HTERT RPE-1 (cell line): Measurements from ENCODE around the gene IRF9.

Experiments
- in situ Hi-C: fragments of 300-500 bp; cut with MboI; formaldehyde crosslinking; loops from 4 replicates; pipeline ENCODE4 v1.14.3; 2020; ENCODE audit warnings: low sequenced_read_pairs

IRF9 gene

GRCh38 chr14:24176599-24176998 is 15.5 kb downstream of the IRF9 start:
- in situ Hi-C loops: no loop called here

GRCh38 chr14:24177041-24177825 is 16.2 kb downstream of the IRF9 start:
- in situ Hi-C loops: no loop called here

- in situ Hi-C loops: no loop called here
Measured at GRCh38 chr14:24177891-24178290, 16.8 kb downstream of the IRF9 start.

GRCh38 chr14:24178399-24179178 is 17.5 kb downstream of the IRF9 start:
- in situ Hi-C loops: no loop called here

- in situ Hi-C loops: no loop called here
Measured at GRCh38 chr14:24179294-24179960, 18.4 kb downstream of the IRF9 start.

GRCh38 chr14:24179961-24180796 is 19.1 kb downstream of the IRF9 start:
- in situ Hi-C loops: no loop called here

GRCh38 chr14:24181371-24182077 is 20.5 kb downstream of the IRF9 start:
- in situ Hi-C loops: no loop called here

- in situ Hi-C loops: no loop called here
Measured at GRCh38 chr14:24182110-24182882, 21.2 kb downstream of the IRF9 start.

GRCh38 chr14:24183014-24183481 is 22.0 kb downstream of the IRF9 start:
- in situ Hi-C loops: no loop called here

- in situ Hi-C loops: no loop called here
Measured at GRCh38 chr14:24184104-24184970, 23.3 kb downstream of the IRF9 start.

- in situ Hi-C loops: no loop called here
Measured at GRCh38 chr14:24185026-24185425, 24.0 kb downstream of the IRF9 start.

GRCh38 chr14:24185741-24186140 is 24.7 kb downstream of the IRF9 start:
- in situ Hi-C loops: no loop called here

- in situ Hi-C loops: no loop called here
Measured at GRCh38 chr14:24186831-24187538, 25.9 kb downstream of the IRF9 start.

- in situ Hi-C loops: no loop called here
Measured at GRCh38 chr14:24187539-24187915, 26.5 kb downstream of the IRF9 start.

- in situ Hi-C loops: no loop called here
Measured at GRCh38 chr14:24188251-24189058, 27.4 kb downstream of the IRF9 start, which contains the start of gene IPO4. IPO4 (minus strand) TSS chr14:24188816; CDS start chr14:24188787, 29 bp downstream.

GRCh38 chr14:24189059-24189375 is 28.0 kb downstream of the IRF9 start:
- in situ Hi-C loops: no loop called here

- in situ Hi-C loops: no loop called here
Measured at GRCh38 chr14:24189460-24189859, 28.4 kb downstream of the IRF9 start.
